ENCODE results near the gene MYBPH.

- TF ChIP-seq, protein P1, sequence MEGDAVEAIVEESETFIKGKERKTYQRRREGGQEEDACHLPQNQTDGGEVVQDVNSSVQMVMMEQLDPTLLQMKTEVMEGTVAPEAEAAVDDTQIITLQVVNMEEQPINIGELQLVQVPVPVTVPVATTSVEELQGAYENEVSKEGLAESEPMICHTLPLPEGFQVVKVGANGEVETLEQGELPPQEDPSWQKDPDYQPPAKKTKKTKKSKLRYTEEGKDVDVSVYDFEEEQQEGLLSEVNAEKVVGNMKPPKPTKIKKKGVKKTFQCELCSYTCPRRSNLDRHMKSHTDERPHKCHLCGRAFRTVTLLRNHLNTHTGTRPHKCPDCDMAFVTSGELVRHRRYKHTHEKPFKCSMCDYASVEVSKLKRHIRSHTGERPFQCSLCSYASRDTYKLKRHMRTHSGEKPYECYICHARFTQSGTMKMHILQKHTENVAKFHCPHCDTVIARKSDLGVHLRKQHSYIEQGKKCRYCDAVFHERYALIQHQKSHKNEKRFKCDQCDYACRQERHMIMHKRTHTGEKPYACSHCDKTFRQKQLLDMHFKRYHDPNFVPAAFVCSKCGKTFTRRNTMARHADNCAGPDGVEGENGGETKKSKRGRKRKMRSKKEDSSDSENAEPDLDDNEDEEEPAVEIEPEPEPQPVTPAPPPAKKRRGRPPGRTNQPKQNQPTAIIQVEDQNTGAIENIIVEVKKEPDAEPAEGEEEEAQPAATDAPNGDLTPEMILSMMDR (IDR thresholded peaks at IDR 0.05; ENCODE audit: low read length), result no peak
- TF ChIP-seq EZH2 (optimal IDR thresholded peaks at IDR 0.05; ENCODE audit: low read depth, low read length), result no peak
- TF ChIP-seq EZH2phosphoT487 (IDR thresholded peaks at IDR 0.05; ENCODE audit: low read length), result no peak
Measured at GRCh38 chr1:203211812-203212211, 36.2 kb upstream of the MYBPH start.

All from MM.1S (cell line).